KMS-11 (cell line): ENCODE measurements around the gene FAM3B.

Source experiments
- H2AFZ ChIP-seq: fragments of 200-600 bp; sonication (generic); 2 replicates; pipeline ENCODE4 v1.6.1; 2016; ENCODE audit warnings: antibody characterized with exemption, mixed run types, low read depth
- H3K27ac ChIP-seq: fragments of 200-600 bp; sonication (generic); 2 replicates; pipeline ENCODE4 v1.6.1; 2016; ENCODE audit warnings: mild to moderate bottlenecking, mixed run types
- H3K27me3 ChIP-seq: fragments of 200-600 bp; sonication (generic); 2 replicates; pipeline ENCODE4 v1.6.1; 2017; ENCODE audit warnings: mild to moderate bottlenecking, low read depth, mixed run types, moderate library complexity; ENCODE audit not compliant: insufficient read depth
- H3K36me3 ChIP-seq: fragments of 200-600 bp; sonication (generic); 2 replicates; pipeline ENCODE4 v1.6.1; 2017; ENCODE audit warnings: mild to moderate bottlenecking, mixed run types; ENCODE audit not compliant: insufficient read depth
- H3K4me1 ChIP-seq: fragments of 200-600 bp; sonication (generic); 2 replicates; pipeline ENCODE4 v1.6.1; 2016; ENCODE audit warnings: mild to moderate bottlenecking, low read depth, mixed run types; ENCODE audit not compliant: poor library complexity, severe bottlenecking
- H3K4me2 ChIP-seq: fragments of 200-600 bp; sonication (generic); 2 replicates; pipeline ENCODE4 v1.7.0; 2016; ENCODE audit warnings: mild to moderate bottlenecking, mixed run types
- H3K4me3 ChIP-seq: fragments of 200-600 bp; sonication (generic); IDR thresholded peaks from 2 replicates; pipeline ENCODE4 v1.6.1; 2017; ENCODE audit warnings: low read depth, low read length, mixed read lengths; ENCODE audit not compliant: insufficient read depth
- H3K79me2 ChIP-seq: fragments of 200-600 bp; sonication (generic); 2 replicates; pipeline ENCODE4 v1.6.1; 2016; ENCODE audit warnings: low read depth, mixed run types; ENCODE audit not compliant: insufficient read depth
- H3K9ac ChIP-seq: fragments of 200-600 bp; sonication (generic); 2 replicates; pipeline ENCODE4 v1.6.1; 2016; ENCODE audit warnings: mild to moderate bottlenecking, mixed run types
- H4K20me1 ChIP-seq: fragments of 200-600 bp; sonication (generic); 2 replicates; pipeline ENCODE4 v1.6.1; 2016; ENCODE audit warnings: mild to moderate bottlenecking, mixed run types; ENCODE audit not compliant: insufficient read depth
- CTCF ChIP-seq: fragments of 200-600 bp; sonication (generic); conservative IDR thresholded peaks from 2 replicates; pipeline ENCODE4 v1.6.1; 2017; ENCODE audit warnings: low read depth, mild to moderate bottlenecking, antibody characterized with exemption, low read length, moderate library complexity, mixed read lengths

FAM3B gene

DNA sequence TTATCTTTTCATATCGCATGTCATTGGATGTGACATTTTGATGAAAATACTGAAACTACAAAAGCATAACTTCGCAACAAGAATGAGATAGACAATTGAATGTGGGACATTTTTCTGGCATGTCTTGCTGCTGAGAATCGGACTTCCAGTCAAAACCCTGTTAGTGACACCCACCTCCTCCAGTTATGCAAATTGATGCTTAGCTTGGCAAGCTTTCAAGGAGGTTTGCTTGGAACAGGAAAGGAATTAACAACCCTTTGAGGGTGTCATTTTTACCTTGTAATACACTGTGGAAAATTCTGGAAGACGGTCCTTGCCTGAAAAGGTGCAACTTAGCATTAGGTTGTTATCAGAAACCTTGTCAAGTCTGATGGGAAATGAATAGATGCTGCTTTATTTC, 38.8 kb upstream of the FAM3B start:
- Histone ChIP-seq H3K4me1 (no peaks in the 10 kb centered on the region), H3K27me3 (no peaks in the 10 kb centered on the region), H3K36me3 (no peaks in the 10 kb centered on the region), H4K20me1 (no peaks in the 10 kb centered on the region), H3K9ac (no peak overlapping the region), H3K4me3 (no peak overlapping the region), H2AFZ (no peak overlapping the region), H3K4me2 (no peak overlapping the region), H3K27ac (no peak overlapping the region), H3K79me2 (no peaks in the 10 kb centered on the region)
- no peak for TF ChIP-seq CTCF

- no peaks in the 10 kb centered on the region for H3K36me3 ChIP-seq
- no peak for TF ChIP-seq CTCF
- H3K79me2 ChIP-seq = no peaks in the 10 kb centered on the region
- no peak overlapping the region for H3K27ac ChIP-seq
- H3K27me3 ChIP-seq = no peaks in the 10 kb centered on the region
- H4K20me1 ChIP-seq = no peaks in the 10 kb centered on the region
- no peak overlapping the region for H3K9ac ChIP-seq
- no peak overlapping the region for H3K4me2 ChIP-seq
- no peak overlapping the region for H3K4me3 ChIP-seq
- H2AFZ ChIP-seq = no peak overlapping the region
- H3K4me1 ChIP-seq = peaks cover 3% of the 10 kb centered on the region
These were observed 36.3 kb upstream of the FAM3B start for GRCh38 chr21:41280115-41280919.

GRCh38 chr21:41282412-41282811, 34.2 kb upstream of the FAM3B start:
- Histone ChIP-seq H4K20me1 (no peaks in the 10 kb centered on the region; the same call in 1 of the 2 replicates), H3K4me1 (peaks cover 3% of the 10 kb centered on the region), H2AFZ (no peak overlapping the region), H3K27ac (no peak overlapping the region), H3K4me3 (no peak overlapping the region), H3K36me3 (no peaks in the 10 kb centered on the region), H3K27me3 (no peaks in the 10 kb centered on the region), H3K4me2 (no peak overlapping the region), H3K79me2 (no peaks in the 10 kb centered on the region), H3K9ac (no peak overlapping the region)
- TF ChIP-seq CTCF = no peak

- Histone ChIP-seq H3K4me1 (peaks cover 3% of the 10 kb centered on the region), H3K36me3 (no peaks in the 10 kb centered on the region), H3K79me2 (no peaks in the 10 kb centered on the region), H4K20me1 (no peaks in the 10 kb centered on the region; the same call in 1 of the 2 replicates), H3K27ac (no peak overlapping the region), H2AFZ (no peak overlapping the region), H3K4me2 (no peak overlapping the region), H3K9ac (no peak overlapping the region), H3K4me3 (no peak overlapping the region), H3K27me3 (no peaks in the 10 kb centered on the region)
- peak; percentile 90 for TF ChIP-seq CTCF
These were observed 33.3 kb upstream of the FAM3B start for GRCh38 chr21:41283211-41283818.
